ENCODE data around the gene PCDHGC4. TPM values are rescaled to one million over a fixed set of nuclear protein-coding genes. Genes with fewer than 3 reads are reported as not detected.

Gene PCDHGC4
- total RNA-seq = 1 to 10 TPM; 2.0 to 2.9 TPM
- long read RNA-seq, donor 1 = 0 reads
- long read RNA-seq, donor 2 = 0 reads

GRCh38 chr5:141484641-141485311, at the start of gene PCDHGC4:
TSS of gene PCDHGC4 (plus strand) at chr5:141485030. CDS start at chr5:141485174, 144 bp downstream.
- intact Hi-C loops (cut with DNase I) = no loop called here
- DNase-seq (ENCODE audit: low spot score) = no peak

GRCh38 chr5:141437221-141437620, 47.6 kb upstream of the PCDHGC4 start:
- no peak for DNase-seq (ENCODE audit: low spot score)
- intact Hi-C loops (cut with DNase I) = no loop called here

- intact Hi-C loops (cut with DNase I) = no loop called here
- no peak for DNase-seq (ENCODE audit: low spot score)
These were observed 45.3 kb upstream of the PCDHGC4 start for GRCh38 chr5:141439411-141440141.

GRCh38 chr5:141440341-141440740, 44.5 kb upstream of the PCDHGC4 start:
- intact Hi-C loops (cut with DNase I) = no loop called here
- no peak for DNase-seq (ENCODE audit: low spot score)

GRCh38 chr5:141441571-141442170, 43.2 kb upstream of the PCDHGC4 start:
- intact Hi-C loops (cut with DNase I) = no loop called here
- DNase-seq (ENCODE audit: low spot score) = no peak

- intact Hi-C loops (cut with DNase I) = no loop called here
- no peak for DNase-seq (ENCODE audit: low spot score)
These were observed 19.5 kb upstream of the PCDHGC4 start for GRCh38 chr5:141465351-141465750.

- intact Hi-C loops (cut with DNase I) = loop anchor here in 1 of 2 donors (5.0 kb wide), 1 partner anchor 37 kb away; no protein-coding TSS in a partner anchor
- peak; percentile 97 for DNase-seq (ENCODE audit: low spot score)
These were observed 9.2 kb upstream of the PCDHGC4 start, which contains the start of gene PCDHGC3 for GRCh38 chr5:141475625-141476131. TSS of gene PCDHGC3 (plus strand) at chr5:141475966. CDS start at chr5:141476117, 151 bp downstream.

GRCh38 chr5:141476132-141476911, 8.5 kb upstream of the PCDHGC4 start:
- DNase-seq (ENCODE audit: low spot score) = peak; percentile 92
- intact Hi-C loops (cut with DNase I) = loop anchor here in 1 of 2 donors (5.0 kb wide), 1 partner anchor 36 kb away; no protein-coding TSS in a partner anchor

GRCh38 chr5:141477044-141477575, 7.7 kb upstream of the PCDHGC4 start:
- DNase-seq (ENCODE audit: low spot score) = no peak
- intact Hi-C loops (cut with DNase I) = loop anchor here in 1 of 2 donors (5.0 kb wide), 1 partner anchor 35 kb away; no protein-coding TSS in a partner anchor

- no peak for DNase-seq (ENCODE audit: low spot score)
- intact Hi-C loops (cut with DNase I) = loop anchor here in 1 of 2 donors (5.0 kb wide), 1 partner anchor 34 kb away; no protein-coding TSS in a partner anchor
These were observed 7.0 kb upstream of the PCDHGC4 start for GRCh38 chr5:141477815-141478214.

GRCh38 chr5:141478321-141478945, 6.4 kb upstream of the PCDHGC4 start:
- DNase-seq (ENCODE audit: low spot score) = peak; percentile 80
- intact Hi-C loops (cut with DNase I) = loop anchor here in 1 of 2 donors (5.0 kb wide), 1 partner anchor 34 kb away; no protein-coding TSS in a partner anchor

GRCh38 chr5:141479776-141480175, 5.1 kb upstream of the PCDHGC4 start:
- DNase-seq (ENCODE audit: low spot score) = no peak
- intact Hi-C loops (cut with DNase I) = loop anchor here in 1 of 2 donors (5.0 kb wide), 1 partner anchor 33 kb away; no protein-coding TSS in a partner anchor

- intact Hi-C loops (cut with DNase I) = no loop called here
- no peak for DNase-seq (ENCODE audit: low spot score)
These were observed 928 bp upstream of the PCDHGC4 start for GRCh38 chr5:141483902-141484301.

GRCh38 chr5:141484310-141484640, 555 bp upstream of the PCDHGC4 start:
- DNase-seq (ENCODE audit: low spot score) = no peak
- intact Hi-C loops (cut with DNase I) = no loop called here

- no peak for DNase-seq (ENCODE audit: low spot score)
- intact Hi-C loops (cut with DNase I) = no loop called here
These were observed 658 bp downstream of the PCDHGC4 start for GRCh38 chr5:141485321-141486055.

GRCh38 chr5:141486091-141486490, 1.3 kb downstream of the PCDHGC4 start:
- intact Hi-C loops (cut with DNase I) = no loop called here
- DNase-seq (ENCODE audit: low spot score) = no peak

GRCh38 chr5:141487131-141487530, 2.3 kb downstream of the PCDHGC4 start:
- no peak for DNase-seq (ENCODE audit: low spot score)
- intact Hi-C loops (cut with DNase I) = no loop called here

All from posterior vena cava (tissue), 2 donors.